B cell (primary cell): Measurements from ENCODE around the gene SYNE4. TPM values are rescaled to one million over a fixed set of nuclear protein-coding genes. Genes with fewer than 3 reads are reported as not detected.

Experiments
- ATAC-seq: fragments of 200-7000 bp; cut with Tn5 transposase; one replicate; pipeline ENCODE4 v1.10.0; 2021; ENCODE audit warnings: low read depth, mild to moderate bottlenecking, moderate number of reproducible peaks, moderate library complexity
- CTCF ChIA-PET: fragments of 350-600 bp; sonication (Branson Sonifier 250); formaldehyde crosslinking; loops from one replicate; lab custom pipeline; 2021; ENCODE audit warnings: antibody characterized with exemption, inconsistent platforms; lab: Charles Lee
- POLR2A ChIA-PET: fragments of 350-600 bp; sonication (Branson Sonifier 250); formaldehyde crosslinking; loops from one replicate; lab custom pipeline; 2021; ENCODE audit warnings: antibody characterized with exemption; lab: Charles Lee
- DNase-seq: peaks from one replicate; pipeline ENCODE4 v3.0.0; 2013
- H2AFZ ChIP-seq: 2 replicates; pipeline ENCODE4 v1.6.1; 2012; ENCODE audit warnings: mild to moderate bottlenecking, low read depth, low read length; ENCODE audit not compliant: insufficient read depth, poor library complexity, severe bottlenecking
- H3K27ac ChIP-seq, 2 donors: 1 replicate in 1 of 2; 2 replicates in 1 of 2; pipeline ENCODE4 v1.5.1; 2012 to 2013; ENCODE audit warnings: low read length in 2 of 2, mild to moderate bottlenecking in 2 of 2, moderate library complexity in 1 of 2
- H3K27me3 ChIP-seq, 4 experiments: fragments of 200-600 bp in 1 of 4; sonication (generic) in 1 of 4; replicated peaks in 1 of 4; 1 replicate in 2 of 4; 2 replicates in 2 of 4; pipeline versions ENCODE4 v1.6.1 to v1.7.0; 2013 to 2016; ENCODE audit warnings: low read length in 3 of 4, mild to moderate bottlenecking in 2 of 4, mixed read lengths in 1 of 4, moderate library complexity in 1 of 4; ENCODE audit not compliant: insufficient read depth in 4 of 4, control insufficient read depth in 3 of 4; ENCODE audit errors: control extremely low read depth in 1 of 4
- H3K36me3 ChIP-seq, 2 experiments: replicated peaks in 1 of 2; 1 replicate in 1 of 2; 2 replicates in 1 of 2; pipeline versions ENCODE4 v1.6.1 to v1.7.1; 2013; ENCODE audit warnings: low read length in 1 of 2; ENCODE audit not compliant: insufficient read depth in 2 of 2, control insufficient read depth in 1 of 2; ENCODE audit errors: control extremely low read depth in 1 of 2, extremely low read depth in 1 of 2
- H3K4me1 ChIP-seq, 2 donors: fragments of 200-600 bp in 1 of 2; sonication (generic) in 1 of 2; 1 replicate in 1 of 2; 2 replicates in 1 of 2; pipeline versions ENCODE4 v1.5.1 to v1.6.1; 2013 to 2017; ENCODE audit warnings: low read length in 2 of 2; ENCODE audit not compliant: control insufficient read depth in 2 of 2, insufficient read depth in 2 of 2
- H3K4me2 ChIP-seq: replicated peaks from 2 replicates; pipeline ENCODE3; 2012; ENCODE audit warnings: mild to moderate bottlenecking, low read depth, low read length; ENCODE audit not compliant: poor library complexity, severe bottlenecking
- H3K4me3 ChIP-seq, 5 experiments: fragments of 200-600 bp in 1 of 5; sonication (generic) in 1 of 5; 1 replicate in 3 of 5; 2 replicates in 2 of 5; pipeline versions ENCODE4 v1.5.1 to v1.7.0; 2011 to 2016; ENCODE audit warnings: low read length in 4 of 5, mild to moderate bottlenecking in 4 of 5, low read depth in 2 of 5, control low read depth in 1 of 5, moderate library complexity in 1 of 5; ENCODE audit not compliant: insufficient read depth in 1 of 5; ENCODE audit errors: control extremely low read depth in 1 of 5, extremely low read depth in 1 of 5
- H3K79me2 ChIP-seq: fragments of 200-600 bp; sonication (generic); one replicate; pipeline ENCODE4 v1.6.0; 2016; ENCODE audit warnings: low read length; ENCODE audit not compliant: control insufficient read depth, insufficient read depth
- H3K9ac ChIP-seq: fragments of 200-600 bp; sonication (generic); 2 replicates; pipeline ENCODE4 v1.6.1; 2017; ENCODE audit warnings: mild to moderate bottlenecking, low read length, moderate library complexity
- H3K9me3 ChIP-seq, 3 donors: one replicate each; pipeline versions ENCODE4 v1.6.1 to v1.7.1; 2013; ENCODE audit warnings: low read length in 2 of 3; ENCODE audit not compliant: control insufficient read depth in 2 of 3, insufficient read depth in 1 of 3; ENCODE audit errors: control extremely low read depth in 1 of 3
- H4K20me1 ChIP-seq: 2 replicates; pipeline ENCODE4 v1.6.0; 2012; ENCODE audit warnings: mild to moderate bottlenecking, low read length; ENCODE audit not compliant: insufficient read depth, control insufficient read depth, poor library complexity, severe bottlenecking
- H3K27ac Mint-ChIP-seq: one replicate; pipeline ENCODE4 v1.8.0; 2021; ENCODE audit warnings: mixed read lengths
- H3K27me3 Mint-ChIP-seq: one replicate; pipeline ENCODE4 v1.8.0; 2021; ENCODE audit warnings: mixed read lengths
- H3K4me1 Mint-ChIP-seq: one replicate; pipeline ENCODE4 v1.8.0; 2021; ENCODE audit warnings: mixed read lengths
- H3K4me3 Mint-ChIP-seq: one replicate; pipeline ENCODE4 v1.8.0; 2021; ENCODE audit warnings: mixed read lengths
- H3K9me3 Mint-ChIP-seq: one replicate; pipeline ENCODE4 v1.8.0; 2022; ENCODE audit warnings: mixed read lengths; ENCODE audit not compliant: insufficient read depth
- EZH2 ChIP-seq: IDR thresholded peaks from 2 replicates; pipeline ENCODE4 v1.6.1; 2012; ENCODE audit warnings: borderline replicate concordance, low read depth, mild to moderate bottlenecking, moderate library complexity, low read length; ENCODE audit not compliant: insufficient read depth, poor library complexity, severe bottlenecking
- WGBS: methylation state at CpG from one replicate; pipeline ENCODE4 v1.1.5; 2013; ENCODE audit warnings: missing lambda C conversion rate; ENCODE audit not compliant: insufficient coverage; 5-methylcytosine and 5-hydroxymethylcytosine counted together
- intact Hi-C: fragments of 100-400 bp; cut with micrococcal nuclease; formaldehyde crosslinking; loops from one replicate; pipeline ENCODE4 v1.10.0; 2022
- polyA plus RNA-seq: library from polyadenylated mRNA; depleted of rRNA; stranded (reverse); fragments of >200 nt; gene quantifications from 2 replicates; pipeline ENCODE4 v1.2.3, GENCODE V29; 2012
- total RNA-seq, 2 donors: library from RNA; stranded (reverse); fragments of 120-200 nt in 1 of 2; gene quantifications; 1 replicate in 1 of 2; 2 replicates in 1 of 2; pipeline versions ENCODE4 v1.2.3 to v1.2.4, GENCODE V29; 2013 to 2022
- TF ChIP-seq, protein P1 (sequence below): fragments of 200-600 bp; IDR thresholded peaks from one replicate; pipeline ENCODE4 v1.8.0; 2022; ENCODE audit warnings: antibody characterized with exemption, mild to moderate bottlenecking

The SYNE4 gene
- total and polyA plus RNA-seq, 2 donors (not counting 1 experiment from before 2014, with no cell fraction given) = 2.3 to 2.4 TPM

DNA sequence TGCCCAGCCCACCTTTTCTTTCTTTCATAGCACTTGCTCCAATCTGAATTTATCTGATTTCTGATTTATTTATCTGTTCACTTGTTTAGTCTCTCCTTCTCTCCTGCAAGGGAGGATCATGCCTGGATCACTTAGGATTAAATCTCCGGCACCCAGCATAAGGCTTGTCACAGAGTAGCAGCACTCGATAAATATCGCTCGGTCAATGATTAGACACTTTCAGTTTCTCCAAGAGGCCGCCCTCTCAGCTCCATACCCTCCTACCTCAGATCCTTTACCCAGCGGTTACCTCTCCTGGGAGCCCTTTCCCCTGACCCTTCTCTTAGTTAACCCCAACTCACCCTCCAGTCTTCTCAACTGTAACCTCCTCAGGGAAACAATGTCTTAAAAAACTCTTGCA is 22.7 kb upstream of the SYNE4 start:
- H3K9me3 ChIP-seq = peaks cover 0 to 4% (median 0%) of the 10 kb centered on the region in 3 donors
- peaks cover 9 to 10% of the 10 kb centered on the region in 2 donors for H3K4me1 ChIP-seq
- peaks cover 12% of the 10 kb centered on the region for H3K4me1 Mint-ChIP-seq
- ATAC-seq (no peak), DNase-seq (no peak)
- no peak overlapping the region for H3K4me2 ChIP-seq
- no peaks in the 10 kb centered on the region for H4K20me1 ChIP-seq
- no peak overlapping the region for H3K4me3 ChIP-seq
- no peaks in the 10 kb centered on the region for H3K9me3 Mint-ChIP-seq
- no peak overlapping the region for H3K4me3 Mint-ChIP-seq
- CTCF ChIA-PET = no interaction called here
- H3K79me2 ChIP-seq = no peaks in the 10 kb centered on the region
- no peaks in the 10 kb centered on the region for H3K27me3 Mint-ChIP-seq
- no peak overlapping the region for H3K27ac ChIP-seq
- no peak overlapping the region for H3K27ac Mint-ChIP-seq
- no peak overlapping the region for H2AFZ ChIP-seq
- 97% methylated on average over 6 of the region's 6 CpGs for WGBS
- H3K36me3 ChIP-seq = no peaks in the 10 kb centered on the region
- H3K27me3 ChIP-seq = peaks cover 0 to 10% (median 0%) of the 10 kb centered on the region in 4 experiments
- intact Hi-C loops = no loop called here
- POLR2A ChIA-PET = interaction anchor here (0.6 kb wide), 1 partner anchor 136 kb away, joined by 4 read pairs; no protein-coding TSS in a partner anchor
- no peak for TF ChIP-seq EZH2
- TF ChIP-seq, protein P1, sequence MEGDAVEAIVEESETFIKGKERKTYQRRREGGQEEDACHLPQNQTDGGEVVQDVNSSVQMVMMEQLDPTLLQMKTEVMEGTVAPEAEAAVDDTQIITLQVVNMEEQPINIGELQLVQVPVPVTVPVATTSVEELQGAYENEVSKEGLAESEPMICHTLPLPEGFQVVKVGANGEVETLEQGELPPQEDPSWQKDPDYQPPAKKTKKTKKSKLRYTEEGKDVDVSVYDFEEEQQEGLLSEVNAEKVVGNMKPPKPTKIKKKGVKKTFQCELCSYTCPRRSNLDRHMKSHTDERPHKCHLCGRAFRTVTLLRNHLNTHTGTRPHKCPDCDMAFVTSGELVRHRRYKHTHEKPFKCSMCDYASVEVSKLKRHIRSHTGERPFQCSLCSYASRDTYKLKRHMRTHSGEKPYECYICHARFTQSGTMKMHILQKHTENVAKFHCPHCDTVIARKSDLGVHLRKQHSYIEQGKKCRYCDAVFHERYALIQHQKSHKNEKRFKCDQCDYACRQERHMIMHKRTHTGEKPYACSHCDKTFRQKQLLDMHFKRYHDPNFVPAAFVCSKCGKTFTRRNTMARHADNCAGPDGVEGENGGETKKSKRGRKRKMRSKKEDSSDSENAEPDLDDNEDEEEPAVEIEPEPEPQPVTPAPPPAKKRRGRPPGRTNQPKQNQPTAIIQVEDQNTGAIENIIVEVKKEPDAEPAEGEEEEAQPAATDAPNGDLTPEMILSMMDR = no peak
- H3K9ac ChIP-seq = no peak overlapping the region

DNA sequence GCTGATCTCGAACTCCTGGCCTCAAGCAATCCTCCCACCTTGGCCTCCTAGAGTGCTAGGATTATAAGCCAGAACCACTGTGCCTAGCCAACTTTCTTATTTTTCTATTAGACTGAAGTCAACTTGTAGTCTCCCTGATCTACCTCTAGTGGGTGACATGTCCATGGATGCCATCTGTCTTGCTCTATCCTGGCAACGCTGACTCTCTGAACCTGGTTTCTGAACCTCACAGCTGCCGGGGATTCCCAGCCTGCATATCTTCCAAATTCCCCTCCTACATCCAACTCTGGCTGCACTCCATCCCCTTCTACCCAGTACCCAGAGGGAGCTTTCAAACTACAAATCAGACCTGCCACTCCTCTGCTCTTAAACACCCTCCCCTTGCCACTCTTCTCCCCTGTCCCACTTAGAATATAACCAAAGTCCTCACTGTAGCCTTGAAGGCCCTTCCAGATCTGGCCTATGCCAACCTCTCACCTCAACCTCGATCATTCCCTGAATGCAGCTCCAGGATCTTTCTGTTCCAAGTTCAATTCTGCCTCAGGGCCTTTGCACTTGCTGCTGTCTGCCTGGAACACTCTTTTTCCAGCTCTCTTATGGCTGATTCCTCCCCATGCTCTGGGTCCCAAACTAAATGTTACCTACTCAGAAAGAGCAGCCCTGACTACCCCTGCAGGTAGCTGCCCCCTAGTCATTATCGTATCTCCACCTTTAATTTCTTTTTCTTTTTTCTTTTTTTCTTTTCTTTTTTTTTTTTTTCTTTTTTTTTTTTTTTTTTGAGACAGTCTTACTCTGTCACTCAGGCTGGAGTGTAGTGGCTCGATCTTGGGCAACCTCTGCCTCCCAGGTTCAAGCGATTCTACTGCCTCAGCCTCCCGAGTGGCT is 21.9 kb upstream of the SYNE4 start:
- Histone ChIP-seq H3K9me3 (peaks cover 0 to 4% (median 0%) of the 10 kb centered on the region in 3 donors), H2AFZ (no peak overlapping the region), H3K36me3 (no peaks in the 10 kb centered on the region), H3K4me3 (no peak overlapping the region), H3K27me3 (peaks cover 0 to 10% (median 0%) of the 10 kb centered on the region in 4 experiments), H3K27ac (no peak overlapping the region), H3K9ac (no peak overlapping the region), H3K4me2 (no peak overlapping the region), H4K20me1 (no peaks in the 10 kb centered on the region), H3K4me1 (peaks cover 9 to 10% of the 10 kb centered on the region in 2 donors), H3K79me2 (no peaks in the 10 kb centered on the region)
- H3K27me3 Mint-ChIP-seq = no peaks in the 10 kb centered on the region
- ATAC-seq (no peak), DNase-seq (no peak)
- ChIA-PET POLR2A (no interaction called here), CTCF (no interaction called here)
- intact Hi-C loops = no loop called here
- TF ChIP-seq, protein P1 = no peak
- no peak for TF ChIP-seq EZH2
- H3K27ac Mint-ChIP-seq = no peak overlapping the region
- WGBS = 96% methylated on average over 4 of the region's 8 CpGs
- no peaks in the 10 kb centered on the region for H3K9me3 Mint-ChIP-seq
- peaks cover 12% of the 10 kb centered on the region for H3K4me1 Mint-ChIP-seq
- no peak overlapping the region for H3K4me3 Mint-ChIP-seq
